HG03159 (cell line): ENCODE data around the gene ARHGAP21.
A peak's percentile ranks its signal among the peaks of the same experiment; 100 is the strongest.

Source experiments
- ATAC-seq: cut with Tn5 transposase; IDR thresholded peaks from one replicate; pipeline ENCODE4 v1.9.1; 2021; ENCODE audit warnings: mild to moderate bottlenecking, moderate library complexity; ENCODE audit not compliant: unreplicated experiment

Gene ARHGAP21

DNA sequence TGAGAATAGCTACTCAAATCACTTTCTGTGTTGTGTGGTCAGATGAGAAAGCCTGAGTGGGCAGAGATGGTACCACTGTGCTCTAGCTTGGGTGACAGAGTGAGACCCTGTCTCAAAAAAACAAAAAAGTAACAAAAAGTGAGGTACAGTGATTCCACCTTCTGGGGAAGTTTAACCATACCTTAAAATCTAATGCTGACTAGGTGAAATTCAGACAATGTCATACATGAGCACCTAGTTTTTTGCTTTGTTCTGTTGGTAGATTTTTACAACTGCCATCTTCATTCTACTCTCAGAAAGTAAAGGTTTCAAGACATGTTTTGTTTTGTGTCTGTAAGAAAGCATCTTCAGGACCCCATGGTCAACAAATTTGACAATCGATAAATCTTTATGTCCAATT is 144.2 kb downstream of the ARHGAP21 start:
- ATAC-seq, result no peak

DNA sequence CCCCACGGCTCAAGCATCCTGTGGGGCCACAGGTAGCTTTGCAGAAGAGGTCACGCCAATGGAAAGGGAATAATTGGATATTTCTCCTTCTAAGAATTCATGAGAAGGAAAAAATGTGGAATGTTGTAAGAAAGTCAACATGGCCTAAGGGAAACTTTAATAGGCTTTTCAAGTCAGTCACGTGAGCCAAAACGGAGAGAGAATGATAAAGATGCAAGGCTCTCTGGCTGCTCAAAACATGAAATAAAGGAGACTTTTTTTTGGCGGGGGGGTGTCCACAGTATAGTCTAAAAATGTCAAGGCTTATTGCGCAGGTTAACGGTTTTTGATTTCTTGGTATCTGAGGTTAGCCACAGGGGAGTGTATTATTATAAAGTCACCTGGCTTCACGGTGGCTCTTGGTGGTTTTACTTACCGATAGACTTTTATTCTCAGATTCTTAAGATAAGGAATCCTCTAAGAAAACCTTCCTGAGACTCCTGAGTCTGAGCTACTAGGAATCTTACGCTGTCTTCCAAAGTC is 148.1 kb downstream of the ARHGAP21 start:
- ATAC-seq, result no peak

DNA sequence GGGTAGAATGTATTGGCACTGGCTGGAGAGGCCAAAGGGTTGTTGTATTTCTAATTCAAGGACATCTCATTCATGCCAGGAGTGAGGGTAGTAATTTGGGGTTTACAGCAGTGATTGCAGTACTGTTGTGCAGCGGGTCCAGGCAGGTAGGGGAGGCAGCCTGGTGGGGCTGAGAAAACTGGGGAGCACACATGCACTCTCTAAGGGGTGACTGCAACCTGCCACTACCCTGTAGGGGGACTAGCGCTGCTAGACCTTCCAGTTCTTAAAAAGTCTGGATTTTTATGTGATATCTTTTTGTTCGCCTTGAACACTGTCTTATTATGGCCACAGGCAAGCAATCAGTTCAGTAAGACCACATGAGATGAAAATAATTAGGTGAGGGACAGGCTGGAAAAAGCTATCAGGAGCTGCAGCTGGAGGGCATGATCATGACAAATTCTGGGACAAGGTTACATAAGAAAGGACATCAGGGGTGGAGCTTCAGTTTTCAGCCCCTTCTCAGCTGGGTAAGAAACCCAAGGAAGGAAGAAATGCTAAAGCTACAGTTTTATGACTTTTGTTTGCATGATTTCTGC is 149.0 kb downstream of the ARHGAP21 start:
- no peak for ATAC-seq

DNA sequence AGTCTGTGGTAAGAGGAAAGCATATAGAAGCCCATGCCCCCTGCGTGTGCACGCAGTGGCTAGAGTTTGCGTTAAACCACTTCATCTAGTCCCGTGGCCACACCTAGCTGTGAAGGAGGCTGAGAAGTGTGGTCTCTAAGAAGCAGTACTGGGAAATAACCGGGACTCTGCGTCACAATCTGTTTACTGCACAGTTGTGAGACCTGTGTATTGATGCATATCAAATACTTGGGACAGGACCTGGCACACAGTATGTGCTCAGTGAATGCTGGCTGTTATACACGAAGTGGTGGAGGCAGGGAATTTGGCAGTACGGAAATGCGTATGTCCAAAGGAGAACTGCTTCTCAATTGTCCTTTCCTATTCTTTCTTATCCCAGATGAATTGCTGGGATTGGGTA is 149.5 kb downstream of the ARHGAP21 start:
- ATAC-seq, result no peak

DNA sequence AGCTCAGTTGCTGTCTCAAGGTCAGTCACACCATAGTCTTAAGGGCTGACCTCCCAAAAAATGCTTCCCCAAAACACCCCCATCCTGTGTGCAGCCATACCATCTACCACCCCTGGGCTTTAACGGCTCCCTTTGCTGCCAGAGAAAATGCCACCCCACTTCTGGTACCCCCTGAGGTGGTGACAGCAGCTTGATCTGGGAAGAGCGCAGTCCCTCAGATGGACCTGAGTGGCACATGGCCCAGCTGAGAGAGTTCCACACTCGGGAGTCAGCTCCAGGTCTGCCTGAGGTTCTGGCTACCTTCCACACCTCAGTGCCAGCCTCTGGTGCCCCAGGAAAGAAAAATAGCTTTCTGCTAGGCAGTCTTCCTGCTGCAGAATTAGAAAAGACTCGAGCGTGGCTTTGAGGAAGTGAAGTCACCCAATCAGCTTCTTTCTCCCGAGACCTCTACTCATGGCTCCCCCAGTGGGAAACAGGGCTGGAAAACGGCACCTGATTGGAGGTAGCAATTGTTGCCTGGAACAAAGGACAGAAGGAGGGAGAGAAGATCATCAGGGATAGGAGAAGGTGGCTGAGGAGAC is 151.7 kb downstream of the ARHGAP21 start:
- no peak for ATAC-seq

DNA sequence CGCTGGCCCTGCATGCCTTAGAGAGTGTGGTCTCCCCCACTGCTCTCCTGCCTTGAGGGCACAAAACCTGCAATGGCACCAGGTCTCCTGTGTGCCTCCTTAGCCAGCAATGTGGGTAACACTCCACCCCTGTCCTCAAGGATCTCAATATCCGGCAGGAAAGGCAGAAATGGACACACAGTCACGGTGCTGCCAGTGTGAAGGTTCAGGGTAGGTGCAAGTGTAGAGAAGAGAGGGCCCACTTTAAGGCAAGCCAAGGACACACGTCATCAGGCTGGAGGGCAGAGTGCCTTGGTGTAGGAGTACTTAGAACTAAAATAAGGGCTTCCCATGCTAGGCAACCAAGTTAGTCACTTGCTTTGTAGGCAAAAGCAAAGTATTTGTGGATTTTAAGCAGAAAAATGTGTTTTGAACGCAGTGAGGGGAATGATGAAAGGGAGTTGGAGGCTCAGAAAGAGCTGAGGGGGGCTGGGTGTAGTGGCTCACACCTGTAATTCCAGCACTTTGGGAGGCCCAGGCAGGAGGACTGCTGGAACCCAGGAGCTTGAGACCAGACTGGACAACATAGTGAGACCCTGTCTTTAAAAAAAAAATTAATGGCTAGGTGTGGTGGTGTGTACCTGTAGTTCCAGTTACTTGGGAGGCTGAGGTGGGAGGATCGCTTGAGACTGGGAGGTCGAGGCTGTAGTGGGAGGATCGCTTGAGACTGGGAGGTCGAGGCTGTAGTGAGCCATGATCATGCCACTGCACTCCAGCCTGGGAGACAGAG is 152.8 kb downstream of the ARHGAP21 start:
- ATAC-seq, result no peak

DNA sequence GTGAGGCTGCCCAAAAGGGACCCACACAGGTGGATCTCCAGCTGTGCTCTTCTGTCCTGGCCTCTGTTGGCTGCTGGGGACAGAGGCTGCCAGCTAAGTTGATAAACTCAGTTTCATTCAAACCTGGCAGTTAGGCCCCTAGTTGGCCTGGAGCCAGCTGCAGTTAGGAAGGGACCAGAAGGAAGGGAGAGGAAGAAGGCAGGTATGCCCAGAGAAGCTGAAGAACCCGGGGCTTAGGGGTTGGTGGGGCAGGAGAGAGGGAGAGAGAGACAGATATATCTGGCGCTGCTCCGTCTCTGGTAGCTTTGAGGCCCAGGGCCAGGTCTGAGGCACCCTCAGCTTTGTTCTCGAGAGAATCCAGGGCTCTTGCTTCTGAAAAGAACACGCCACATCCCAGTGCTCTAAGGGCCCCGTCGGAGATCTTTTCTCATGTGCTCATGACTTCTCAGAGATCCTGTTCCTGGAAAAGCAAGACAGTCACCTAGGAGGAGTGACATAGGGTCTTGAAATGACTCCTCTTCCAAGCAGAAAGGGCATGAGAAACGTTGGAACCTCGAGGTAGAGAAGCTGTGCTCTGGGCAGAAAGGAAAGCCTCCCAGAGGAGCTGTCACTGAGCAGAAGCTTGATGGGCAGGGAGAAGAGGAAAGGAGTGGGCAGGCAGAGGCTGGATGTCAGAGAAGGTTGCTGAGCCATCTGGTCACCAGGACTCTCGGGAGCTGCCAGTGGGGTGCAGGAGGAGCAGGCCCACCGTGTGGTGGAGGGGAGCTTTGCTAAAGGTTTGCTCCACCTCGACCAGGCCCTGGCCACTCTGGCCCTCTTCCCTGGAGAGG is 153.6 kb downstream of the ARHGAP21 start:
- ATAC-seq, result no peak

DNA sequence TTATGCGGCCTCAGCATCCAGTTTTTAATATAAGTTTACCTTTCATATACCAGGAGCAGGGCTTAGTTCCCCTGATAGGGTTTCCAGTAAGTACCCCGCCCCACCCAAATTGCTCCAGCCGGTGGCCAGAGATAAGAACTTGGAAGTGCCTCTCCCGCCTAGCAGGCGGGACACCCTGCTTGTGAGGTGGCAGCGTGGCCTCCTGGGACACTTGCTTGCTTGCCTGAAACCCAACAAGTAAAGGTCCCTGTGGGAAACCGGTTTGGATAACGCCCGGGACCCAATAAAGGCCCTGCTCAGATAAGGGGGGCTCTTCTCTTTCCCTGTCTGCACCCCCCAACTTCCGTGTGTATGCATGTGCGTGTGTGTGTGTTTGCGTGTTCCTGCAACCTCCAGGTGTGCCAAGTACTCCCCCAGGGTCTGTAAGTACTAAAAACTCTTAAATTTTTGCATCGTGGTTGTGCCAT is 154.3 kb downstream of the ARHGAP21 start:
- ATAC-seq, result no peak

DNA sequence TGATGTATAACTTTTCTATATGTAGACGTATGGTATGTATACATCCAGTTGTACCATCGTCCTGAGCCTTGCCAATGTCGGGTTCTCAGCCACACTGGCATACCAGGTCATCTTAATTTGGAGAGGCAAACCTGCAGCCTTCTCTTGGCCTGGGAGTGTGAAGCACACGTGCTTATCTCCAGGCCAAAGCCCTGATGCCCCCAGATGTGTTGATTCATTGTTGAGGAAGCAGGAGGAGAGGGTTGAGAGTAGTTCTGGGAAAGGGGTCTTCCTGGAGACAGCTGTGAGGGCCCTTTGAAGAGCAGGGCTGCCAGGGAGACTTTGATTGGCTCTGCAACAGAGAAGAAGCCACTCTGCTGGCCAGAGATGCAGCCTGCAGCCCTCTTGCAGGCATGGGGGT is 155.6 kb downstream of the ARHGAP21 start:
- ATAC-seq, result no peak

DNA sequence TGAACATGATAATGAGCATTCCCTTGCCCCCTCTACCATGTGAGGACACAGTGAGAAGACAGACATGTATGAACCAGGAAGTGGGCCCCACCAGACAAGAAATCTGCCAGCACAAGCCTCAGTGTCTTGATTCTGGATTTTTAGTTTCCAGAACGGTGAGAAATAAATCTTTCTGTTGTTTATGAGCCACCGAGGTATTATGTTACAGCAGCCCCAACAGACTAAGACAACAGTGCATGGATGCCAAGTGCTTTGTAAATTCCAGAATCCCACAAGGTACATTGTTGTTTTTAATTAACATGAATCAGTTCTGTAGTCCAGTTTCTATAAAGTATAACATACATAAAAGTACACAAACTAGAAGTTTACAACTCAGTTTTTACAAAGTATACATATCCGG is 162.2 kb downstream of the ARHGAP21 start:
- no peak for ATAC-seq

DNA sequence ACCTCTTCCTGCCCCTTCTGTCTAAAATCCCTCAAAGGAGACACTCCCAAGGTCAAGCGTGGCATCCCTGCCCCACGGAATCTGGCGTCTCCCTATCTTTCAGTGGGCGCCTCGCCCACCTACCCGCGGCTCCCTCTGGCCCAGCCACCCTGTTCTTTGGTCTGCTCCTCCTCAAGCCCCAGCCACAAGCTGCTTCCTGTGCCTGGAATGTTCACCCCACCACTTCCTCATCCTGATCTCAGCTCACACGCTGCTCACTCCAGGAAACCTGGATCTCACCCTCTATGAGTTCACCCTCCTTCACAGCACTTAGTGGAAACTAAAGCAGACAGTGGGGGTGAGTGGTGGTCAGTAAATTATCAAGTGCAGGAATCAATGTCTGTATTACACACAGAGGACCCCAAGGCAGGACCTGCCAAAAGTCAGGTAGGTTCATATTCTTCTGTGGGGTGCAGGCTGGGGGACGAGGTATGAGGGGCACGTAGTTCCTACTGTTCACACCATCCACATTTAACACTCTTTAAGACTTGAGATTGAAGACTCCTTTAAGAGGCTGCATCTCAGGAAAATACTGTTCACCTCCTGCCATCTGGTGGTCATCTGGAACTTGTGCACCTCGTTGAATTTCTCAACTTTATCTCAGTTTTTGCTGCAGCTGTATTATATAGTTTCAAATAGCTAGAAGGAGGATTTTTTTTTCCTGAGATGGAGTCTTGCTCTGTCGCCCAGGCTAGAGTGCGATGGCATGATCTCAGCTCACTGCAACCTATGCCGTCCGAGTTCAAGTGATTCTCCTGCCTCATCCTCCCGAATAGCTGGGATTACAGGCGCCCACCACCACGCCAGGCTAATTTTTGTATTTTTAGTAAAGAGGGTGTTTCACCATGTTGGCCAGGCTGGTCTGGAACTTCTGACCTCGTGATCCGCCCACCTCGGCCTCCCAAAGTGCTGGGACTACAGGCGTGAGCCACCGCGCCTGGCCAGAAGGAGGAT is 166.6 kb downstream of the ARHGAP21 start:
- peak; percentile 72 for ATAC-seq

DNA sequence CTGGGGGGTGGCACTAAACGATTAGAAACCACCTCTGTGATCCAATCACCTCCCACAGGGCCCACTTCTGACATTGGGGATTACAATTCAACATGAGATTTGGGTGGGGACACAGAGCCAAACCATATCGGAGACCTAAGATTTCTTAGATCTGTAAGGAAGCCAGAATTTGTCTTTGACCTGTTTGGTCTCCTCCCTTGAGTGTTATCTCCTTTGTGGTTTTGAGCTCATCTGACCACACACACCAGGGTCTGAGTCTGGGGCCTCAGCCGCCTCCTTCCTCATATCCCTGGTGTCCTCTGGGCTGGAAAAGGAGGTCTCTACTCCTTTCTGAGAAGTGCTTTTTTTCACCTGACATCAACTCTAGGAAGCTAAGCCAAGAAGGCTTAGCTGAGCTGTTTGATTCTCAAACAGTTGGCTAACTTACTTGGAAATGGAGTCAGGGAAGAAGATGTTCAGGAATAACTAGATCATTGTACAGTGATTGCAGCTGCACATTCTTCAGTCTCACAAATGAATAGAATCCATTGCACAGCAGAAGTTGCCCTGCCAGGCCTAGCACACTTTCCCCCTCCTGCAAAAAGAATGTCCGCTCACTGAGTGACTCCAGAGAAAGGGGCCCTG is 167.4 kb downstream of the ARHGAP21 start:
- no peak for ATAC-seq

DNA sequence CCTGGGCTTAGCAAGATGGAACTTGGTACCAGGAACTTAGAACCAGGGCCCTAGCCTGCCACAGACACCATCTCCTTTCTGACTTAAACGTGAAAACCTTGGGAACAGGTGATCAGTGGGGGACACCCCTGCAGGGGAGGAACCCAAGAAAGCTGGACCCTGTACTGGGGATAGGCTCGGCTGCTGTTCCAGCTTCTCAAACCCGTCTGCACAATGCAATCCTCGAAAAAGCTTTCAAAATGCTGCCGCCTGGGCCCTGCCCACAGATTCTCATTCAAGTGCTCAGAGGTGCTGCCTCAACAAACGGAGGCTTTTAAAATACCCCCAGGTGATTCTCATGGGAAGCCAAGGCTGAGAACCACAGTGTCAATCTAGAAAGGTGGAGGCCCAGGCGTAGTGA is 169.7 kb downstream of the ARHGAP21 start:
- no peak for ATAC-seq

DNA sequence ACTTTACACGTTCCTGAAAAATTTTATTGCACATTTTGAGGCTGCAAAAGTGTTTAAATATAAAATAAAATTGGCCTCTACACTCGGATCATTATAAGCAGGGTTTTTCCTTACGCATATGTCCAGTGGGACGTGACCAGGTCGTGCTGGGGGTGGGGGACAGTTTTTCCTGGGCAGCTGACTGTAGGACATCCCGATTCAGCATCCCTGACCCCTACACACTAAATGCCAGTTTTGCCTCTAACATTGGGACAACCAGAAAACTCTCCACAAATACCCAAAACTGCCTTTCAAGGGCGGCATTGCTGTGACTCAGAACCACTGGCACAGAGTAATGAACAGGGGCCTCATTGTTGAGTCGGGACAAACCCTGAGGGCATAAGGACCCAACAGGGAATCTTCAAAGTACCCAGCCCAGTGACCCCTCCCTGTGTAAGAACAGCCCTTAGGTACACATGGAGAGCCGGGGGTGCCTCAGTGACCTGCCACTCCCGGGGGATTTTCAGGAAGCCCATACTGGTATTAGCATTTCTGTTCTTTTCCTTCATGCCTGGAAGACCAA is 170.6 kb downstream of the ARHGAP21 start:
- no peak for ATAC-seq

DNA sequence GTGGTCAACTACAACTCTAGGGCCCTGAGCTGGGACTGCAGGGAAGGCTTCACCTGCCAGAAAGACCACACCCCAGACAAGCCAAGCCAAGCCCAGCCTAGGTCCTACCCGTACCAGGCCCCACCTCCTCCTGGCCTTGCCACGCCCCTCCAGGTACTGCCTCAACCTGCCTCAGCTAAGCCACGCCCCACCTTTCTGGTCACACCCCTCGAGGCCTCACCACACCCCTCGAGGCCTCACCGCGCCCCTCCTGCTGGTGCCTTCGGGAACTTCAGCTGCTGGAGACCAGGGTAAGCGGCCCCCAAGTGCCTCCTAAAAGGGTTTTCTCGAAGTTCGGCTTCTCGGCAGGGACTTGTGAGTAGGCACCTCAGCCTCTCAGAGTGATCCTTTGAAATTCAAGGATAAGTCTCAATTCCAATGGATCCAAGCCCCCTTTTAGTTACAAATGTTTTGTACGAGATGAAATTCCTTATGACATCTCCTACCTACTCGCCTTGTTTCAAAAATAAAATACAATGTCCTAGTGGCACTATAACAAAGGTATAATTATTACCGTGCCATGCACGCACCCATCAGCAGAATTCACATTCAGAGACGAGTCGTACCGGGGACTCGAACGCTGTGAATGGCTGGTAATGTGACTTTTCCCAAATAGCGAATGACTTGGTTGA is 171.2 kb downstream of the ARHGAP21 start:
- ATAC-seq, result peak; percentile 61

DNA sequence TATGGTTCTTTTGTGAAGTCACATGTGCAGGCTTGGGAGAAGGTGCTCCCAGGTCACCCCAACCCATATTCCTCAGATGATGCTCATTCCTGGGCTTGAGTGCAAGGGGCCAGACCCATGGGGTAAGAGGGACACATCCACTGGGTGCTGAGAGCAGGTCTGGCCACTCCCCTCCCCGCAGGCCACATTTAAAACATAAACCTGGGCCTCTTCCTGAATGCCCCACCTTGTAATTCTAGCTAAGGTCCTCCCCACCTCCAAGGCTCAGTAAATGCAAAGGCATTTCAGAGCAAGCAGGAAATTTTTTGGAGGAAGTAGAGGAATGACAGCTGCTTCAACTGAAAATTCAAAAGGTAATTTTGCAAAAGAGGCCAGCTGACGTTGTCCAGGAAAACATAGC is 172.5 kb downstream of the ARHGAP21 start:
- ATAC-seq, result no peak

DNA sequence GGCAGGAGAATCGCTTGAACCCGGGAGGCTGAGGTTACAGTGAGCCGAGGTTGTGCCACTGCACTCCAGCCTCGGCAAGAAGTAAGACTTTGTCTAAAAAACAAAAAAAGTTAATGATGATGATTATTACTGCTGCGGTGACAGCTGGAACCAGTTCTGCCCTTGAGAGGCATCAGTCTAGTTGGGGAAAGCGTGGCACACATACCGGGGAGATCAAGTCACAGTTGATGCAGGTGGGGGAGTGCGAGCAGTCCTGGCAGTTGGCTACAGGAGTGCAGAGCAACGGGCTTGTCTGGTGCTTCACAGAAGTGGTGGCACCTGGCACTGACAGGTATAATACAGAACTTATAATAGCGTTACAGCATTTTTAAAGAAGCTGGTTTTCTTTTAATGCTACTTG is 173.0 kb downstream of the ARHGAP21 start:
- no peak for ATAC-seq

DNA sequence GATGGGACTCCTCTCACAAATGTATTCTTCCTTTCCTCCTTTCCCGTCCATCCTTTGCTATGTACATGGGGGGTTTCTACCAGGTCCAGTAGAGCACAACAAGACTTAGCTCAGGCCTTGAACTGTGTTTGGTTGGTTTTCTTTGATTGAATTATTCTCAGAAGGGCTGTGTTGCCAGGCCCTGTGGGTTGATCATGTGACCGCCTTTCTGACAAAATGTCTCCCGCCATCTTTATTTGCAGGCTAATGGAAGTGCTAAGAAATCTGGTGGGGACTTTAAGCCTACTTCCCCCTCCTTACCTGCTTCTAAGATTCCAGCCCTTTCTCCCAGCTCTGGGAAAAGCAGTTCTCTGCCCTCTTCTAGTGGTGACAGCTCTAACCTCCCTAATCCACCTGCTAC is 178.1 kb downstream of the ARHGAP21 start:
- ATAC-seq, result no peak

DNA sequence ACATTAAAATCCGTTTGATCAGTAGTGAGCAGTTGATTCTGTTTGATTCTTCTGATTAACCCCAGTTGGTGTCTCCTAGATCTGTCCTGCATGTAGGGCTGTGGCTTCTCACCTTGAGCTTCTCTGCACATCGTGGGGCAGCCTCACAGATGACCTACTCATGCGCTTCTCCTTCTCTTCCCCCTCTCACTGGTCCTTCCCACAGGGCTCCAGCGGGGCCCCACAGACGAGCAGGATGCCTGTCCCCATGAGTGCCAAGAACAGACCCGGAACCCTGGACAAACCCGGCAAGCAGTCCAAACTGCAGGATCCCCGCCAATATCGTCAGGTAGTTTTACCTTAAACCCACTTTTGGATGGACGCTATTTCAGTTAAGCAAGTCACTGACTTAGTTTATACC is 178.9 kb downstream of the ARHGAP21 start:
- no peak for ATAC-seq
